Measurements from ENCODE around the gene TNPO2.

DNA sequence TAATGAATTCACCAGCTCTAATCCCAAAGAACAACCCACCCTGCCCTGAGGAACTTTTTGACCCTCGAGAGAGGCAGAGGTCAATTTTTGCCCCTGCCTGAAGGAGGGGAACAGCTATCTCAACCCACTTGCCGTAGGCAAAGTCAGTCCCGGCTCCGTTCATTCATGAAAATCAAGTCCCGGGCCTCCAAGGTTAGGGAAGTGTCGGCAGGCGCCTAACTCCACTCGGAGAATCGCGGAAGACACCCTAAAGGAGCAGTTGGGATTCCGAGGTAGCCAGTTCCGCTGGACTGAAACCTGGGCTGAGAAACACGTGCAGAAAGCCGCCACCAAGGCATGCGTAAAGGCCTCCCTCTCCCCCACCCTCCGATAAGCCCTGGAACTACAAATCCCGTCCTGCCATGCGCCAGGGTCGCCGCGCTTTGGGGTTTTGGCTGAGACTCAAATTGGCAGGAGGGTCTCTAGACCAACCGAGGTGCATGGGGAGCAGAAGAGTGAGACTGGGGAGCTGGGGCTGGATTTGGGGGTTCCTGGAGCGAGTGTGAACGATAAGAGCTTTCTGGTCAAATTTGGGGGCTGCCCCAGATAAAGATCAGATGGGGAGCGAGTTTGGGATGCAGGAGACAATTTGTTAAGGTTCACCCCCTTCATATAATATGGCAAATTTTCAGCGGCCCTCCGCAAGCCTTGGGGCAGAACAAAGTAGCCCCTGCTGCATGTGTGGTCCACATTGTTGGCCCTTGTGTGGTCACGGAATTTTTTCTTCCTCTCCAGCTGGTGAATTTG is at the start of gene TNPO2:
- TF ChIP-seq, protein P1, sequence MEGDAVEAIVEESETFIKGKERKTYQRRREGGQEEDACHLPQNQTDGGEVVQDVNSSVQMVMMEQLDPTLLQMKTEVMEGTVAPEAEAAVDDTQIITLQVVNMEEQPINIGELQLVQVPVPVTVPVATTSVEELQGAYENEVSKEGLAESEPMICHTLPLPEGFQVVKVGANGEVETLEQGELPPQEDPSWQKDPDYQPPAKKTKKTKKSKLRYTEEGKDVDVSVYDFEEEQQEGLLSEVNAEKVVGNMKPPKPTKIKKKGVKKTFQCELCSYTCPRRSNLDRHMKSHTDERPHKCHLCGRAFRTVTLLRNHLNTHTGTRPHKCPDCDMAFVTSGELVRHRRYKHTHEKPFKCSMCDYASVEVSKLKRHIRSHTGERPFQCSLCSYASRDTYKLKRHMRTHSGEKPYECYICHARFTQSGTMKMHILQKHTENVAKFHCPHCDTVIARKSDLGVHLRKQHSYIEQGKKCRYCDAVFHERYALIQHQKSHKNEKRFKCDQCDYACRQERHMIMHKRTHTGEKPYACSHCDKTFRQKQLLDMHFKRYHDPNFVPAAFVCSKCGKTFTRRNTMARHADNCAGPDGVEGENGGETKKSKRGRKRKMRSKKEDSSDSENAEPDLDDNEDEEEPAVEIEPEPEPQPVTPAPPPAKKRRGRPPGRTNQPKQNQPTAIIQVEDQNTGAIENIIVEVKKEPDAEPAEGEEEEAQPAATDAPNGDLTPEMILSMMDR (IDR thresholded peaks at IDR 0.05), result no peak
- TF ChIP-seq POLR2A (IDR thresholded peaks at IDR 0.05), result no peak

All from tibial nerve (tissue), 3 donors.